ENCODE data around the gene ZSCAN5C.

DNA sequence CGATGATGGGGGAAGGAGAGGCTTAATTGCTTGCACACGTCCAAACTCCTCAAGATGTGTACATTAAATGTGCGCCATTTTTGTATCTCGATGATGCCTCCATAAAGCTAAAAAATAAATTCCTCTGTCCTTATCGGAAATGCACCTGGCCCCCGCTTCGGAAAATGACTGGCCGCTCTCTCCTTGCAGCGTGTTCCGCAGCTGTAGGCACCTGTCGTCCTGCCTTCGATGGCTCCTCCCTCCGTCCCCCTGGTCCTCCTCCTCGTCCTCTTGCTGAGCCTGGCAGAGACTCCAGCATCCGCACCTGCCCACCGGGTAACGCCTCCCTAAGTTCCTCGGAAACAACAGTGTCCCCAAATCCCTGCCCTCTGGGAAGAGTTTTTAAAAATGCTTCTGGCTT lies 25.2 kb upstream of the ZSCAN5C start:
- no peak for TF ChIP-seq POLR2A (IDR thresholded peaks at IDR 0.05)
- no peak for TF ChIP-seq CTCF (IDR thresholded peaks at IDR 0.05)
